A673 (cell line): Measurements from ENCODE around the gene SLC41A3. TPM values are rescaled to one million over a fixed set of nuclear protein-coding genes. Genes with fewer than 3 reads are reported as not detected.

Experiments
- BruUV-seq: library from RNA; stranded (reverse); fragments of 400-500 nt; replicated peaks from 2 replicates; lab custom pipeline; 2021; lab: Mats Ljungman, UMichigan
- CTCF ChIA-PET: fragments of 300-600 bp; sonication (Branson Sonifier 250); formaldehyde crosslinking; loops from one replicate; lab custom pipeline; 2022; ENCODE audit warnings: antibody characterized with exemption; lab: Charles Lee
- POLR2A ChIA-PET: fragments of 300-600 bp; sonication (Branson Sonifier 250); formaldehyde crosslinking; loops from one replicate; lab custom pipeline; 2022; ENCODE audit warnings: antibody characterized with exemption; ENCODE audit not compliant: low non-redundant PET; lab: Charles Lee
- DNase-seq: peaks from one replicate; pipeline ENCODE4 v3.0.0-alpha.2; 2015; ENCODE audit warnings: low spot score
- H3K27ac ChIP-seq: fragments of 200-600 bp; sonication (generic); 2 replicates; pipeline ENCODE4 v1.5.1; 2016; ENCODE audit warnings: mixed run types, low read depth, mild to moderate bottlenecking, mixed read lengths, antibody characterized with exemption, low read length; ENCODE audit not compliant: poor library complexity, severe bottlenecking
- H3K27me3 ChIP-seq: fragments of 200-600 bp; sonication (generic); replicated peaks from 2 replicates; pipeline ENCODE4 v1.6.1; 2017; ENCODE audit warnings: mixed run types, low read depth, mild to moderate bottlenecking, mixed read lengths, antibody characterized with exemption, low read length; ENCODE audit not compliant: insufficient read depth, poor library complexity
- H3K36me3 ChIP-seq: fragments of 200-600 bp; sonication (generic); 2 replicates; pipeline ENCODE4 v1.6.1; 2016; ENCODE audit warnings: mixed run types, mild to moderate bottlenecking, mixed read lengths, antibody characterized with exemption, low read length; ENCODE audit not compliant: insufficient read depth, poor library complexity, severe bottlenecking
- H3K4me1 ChIP-seq: fragments of 200-600 bp; sonication (generic); 2 replicates; pipeline ENCODE4 v1.6.1; 2017; ENCODE audit warnings: mixed run types, mild to moderate bottlenecking, mixed read lengths, antibody characterized with exemption, low read length; ENCODE audit not compliant: insufficient read depth, poor library complexity, severe bottlenecking
- H3K4me3 ChIP-seq: fragments of 200-600 bp; sonication (generic); 2 replicates; pipeline ENCODE4 v1.5.1; 2016; ENCODE audit warnings: low read depth, mixed run types, mild to moderate bottlenecking, mixed read lengths, low read length; ENCODE audit not compliant: poor library complexity, severe bottlenecking
- H3K9me3 ChIP-seq: fragments of 200-600 bp; sonication (generic); 2 replicates; pipeline ENCODE4 v1.6.1; 2016; ENCODE audit warnings: mixed run types, low read depth, mild to moderate bottlenecking, mixed read lengths, antibody characterized with exemption, low read length; ENCODE audit not compliant: poor library complexity, severe bottlenecking
- CTCF ChIP-seq: fragments of 300-800, 200-600 bp; sonication (generic); conservative IDR thresholded peaks from 2 replicates; pipeline ENCODE4 v1.5.1; 2017; ENCODE audit warnings: low read depth, mild to moderate bottlenecking, antibody characterized with exemption, low read length, moderate library complexity, mixed read lengths
- EZH2 ChIP-seq: fragments of 200-600 bp; sonication (generic); IDR thresholded peaks from 2 replicates; pipeline ENCODE4 v1.6.1; 2017; ENCODE audit warnings: borderline replicate concordance, low read depth, mild to moderate bottlenecking, mixed read lengths, antibody characterized with exemption, low read length; ENCODE audit not compliant: poor library complexity, severe bottlenecking
- intact Hi-C: fragments of 100-400 bp; cut with micrococcal nuclease; formaldehyde crosslinking; loops from one replicate; pipeline ENCODE4 v1.10.0; 2022; ENCODE audit not compliant: unreplicated experiment
- total RNA-seq: library from RNA; stranded (reverse); gene quantifications from 2 replicates; pipeline ENCODE4 v1.2.3, GENCODE V29; 2021

The SLC41A3 gene
- total RNA-seq, 1 experiment from 2014 or later = 56.5 TPM

GRCh38 chr3:126018545-126018944 lies 65.4 kb downstream of the SLC41A3 start:
- Histone ChIP-seq H3K4me1 (no peaks in the 10 kb centered on the region), H3K9me3 (no peaks in the 10 kb centered on the region), H3K36me3 (no peaks in the 10 kb centered on the region), H3K27me3 (no peaks in the 10 kb centered on the region), H3K27ac (no peak overlapping the region), H3K4me3 (no peak overlapping the region)
- CTCF ChIA-PET = no interaction called here
- POLR2A ChIA-PET = no interaction called here
- no peak for DNase-seq
- no TSS peak for BruUV-seq
- intact Hi-C loops = no loop called here
- TF ChIP-seq CTCF (no peak), EZH2 (no peak)

- no TSS peak for BruUV-seq
- CTCF ChIA-PET = no interaction called here
Measured at GRCh38 chr3:126017362-126017761, 66.6 kb downstream of the SLC41A3 start.

GRCh38 chr3:126016616-126017015 lies 67.3 kb downstream of the SLC41A3 start:
- POLR2A ChIA-PET = no interaction called here
- Histone ChIP-seq H3K4me1 (no peaks in the 10 kb centered on the region), H3K9me3 (no peaks in the 10 kb centered on the region), H3K27ac (no peak overlapping the region), H3K36me3 (no peaks in the 10 kb centered on the region), H3K4me3 (no peak overlapping the region), H3K27me3 (no peaks in the 10 kb centered on the region)
- BruUV-seq = no TSS peak
- no peak for DNase-seq
- intact Hi-C loops = no loop called here
- no peak for TF ChIP-seq CTCF
- no peak for TF ChIP-seq EZH2
- CTCF ChIA-PET = no interaction called here

More at GRCh38 chr3:126017362-126017761, 66.6 kb downstream of the SLC41A3 start:
- H3K36me3 ChIP-seq = no peaks in the 10 kb centered on the region
- H3K27ac ChIP-seq = no peak overlapping the region
- no peaks in the 10 kb centered on the region for H3K9me3 ChIP-seq
- POLR2A ChIA-PET = no interaction called here
- H3K27me3 ChIP-seq = no peaks in the 10 kb centered on the region
- TF ChIP-seq CTCF = no peak
- TF ChIP-seq EZH2 = no peak
- no peaks in the 10 kb centered on the region for H3K4me1 ChIP-seq
- H3K4me3 ChIP-seq = no peak overlapping the region
- intact Hi-C loops = no loop called here
- no peak for DNase-seq
